Measurements from ENCODE around the gene CCAR1.

GRCh38 chr10:68725016-68725415 lies 4.0 kb downstream of the CCAR1 start:
- TF ChIP-seq, protein P1, sequence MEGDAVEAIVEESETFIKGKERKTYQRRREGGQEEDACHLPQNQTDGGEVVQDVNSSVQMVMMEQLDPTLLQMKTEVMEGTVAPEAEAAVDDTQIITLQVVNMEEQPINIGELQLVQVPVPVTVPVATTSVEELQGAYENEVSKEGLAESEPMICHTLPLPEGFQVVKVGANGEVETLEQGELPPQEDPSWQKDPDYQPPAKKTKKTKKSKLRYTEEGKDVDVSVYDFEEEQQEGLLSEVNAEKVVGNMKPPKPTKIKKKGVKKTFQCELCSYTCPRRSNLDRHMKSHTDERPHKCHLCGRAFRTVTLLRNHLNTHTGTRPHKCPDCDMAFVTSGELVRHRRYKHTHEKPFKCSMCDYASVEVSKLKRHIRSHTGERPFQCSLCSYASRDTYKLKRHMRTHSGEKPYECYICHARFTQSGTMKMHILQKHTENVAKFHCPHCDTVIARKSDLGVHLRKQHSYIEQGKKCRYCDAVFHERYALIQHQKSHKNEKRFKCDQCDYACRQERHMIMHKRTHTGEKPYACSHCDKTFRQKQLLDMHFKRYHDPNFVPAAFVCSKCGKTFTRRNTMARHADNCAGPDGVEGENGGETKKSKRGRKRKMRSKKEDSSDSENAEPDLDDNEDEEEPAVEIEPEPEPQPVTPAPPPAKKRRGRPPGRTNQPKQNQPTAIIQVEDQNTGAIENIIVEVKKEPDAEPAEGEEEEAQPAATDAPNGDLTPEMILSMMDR (conservative IDR thresholded peaks at IDR 0.05; ENCODE audit: low read length) = no peak
- no peak for TF ChIP-seq EZH2phosphoT487 (IDR thresholded peaks at IDR 0.05; ENCODE audit: borderline replicate concordance)

Data from Loucy (cell line).